Neural progenitor cell (in vitro differentiated cells): ENCODE data around the gene LMO1.

Source experiments
- CTCF ChIP-seq: fragments of 200-600 bp; sonication (generic); IDR thresholded peaks from 2 replicates; pipeline ENCODE4 v1.5.1; 2017; ENCODE audit warnings: antibody characterized with exemption, mild to moderate bottlenecking
- EZH2 ChIP-seq: fragments of 200-600 bp; sonication (generic); IDR thresholded peaks from 2 replicates; pipeline ENCODE4 v1.6.1; 2017; ENCODE audit warnings: antibody characterized with exemption, mild to moderate bottlenecking, moderate library complexity
- EZH2phosphoT487 ChIP-seq: fragments of 200-600 bp; sonication (generic); IDR thresholded peaks from 2 replicates; pipeline ENCODE4 v1.6.1; 2017; ENCODE audit warnings: antibody characterized with exemption

GRCh38 chr11:8239040-8239439 is 24.6 kb downstream of the LMO1 start:
- TF ChIP-seq CTCF (no peak), EZH2 (no peak), EZH2phosphoT487 (no peak)
